22Rv1 (cell line): ENCODE results near the gene AMOTL2.

Experiments
- H3K27ac ChIP-seq: fragments of 450-650 bp; 2 replicates; pipeline ENCODE4 v1.5.1; 2017
- ZFX ChIP-seq: fragments of 450-650 bp; IDR thresholded peaks from 2 replicates; pipeline ENCODE4 v1.6.1; 2017; ENCODE audit warnings: antibody characterized with exemption, borderline replicate concordance
- TF ChIP-seq, protein P1 (sequence below): fragments of 450-650 bp; IDR thresholded peaks from 2 replicates; pipeline ENCODE4 v1.5.1; 2017; ENCODE audit warnings: mild to moderate bottlenecking

Gene AMOTL2

DNA sequence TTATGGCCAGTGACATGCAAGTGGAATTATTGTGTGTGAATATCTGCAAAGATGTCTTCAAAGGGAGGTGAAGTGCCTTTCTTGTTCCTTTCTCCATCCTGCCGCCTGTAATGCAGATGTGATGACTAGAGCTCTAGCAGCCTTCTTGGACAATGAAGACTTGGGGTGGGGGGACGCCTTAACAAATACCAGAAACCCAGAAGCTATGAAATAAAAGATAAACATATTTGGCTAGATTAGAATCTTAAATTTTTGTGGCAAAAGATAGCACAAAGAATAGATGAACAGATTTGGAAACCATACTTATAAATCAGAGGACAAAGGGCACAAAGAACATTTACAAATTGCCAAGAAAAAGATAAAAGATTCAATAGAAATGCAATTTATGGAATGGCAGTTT, 56.1 kb downstream of the AMOTL2 start:
- TF ChIP-seq, protein P1, sequence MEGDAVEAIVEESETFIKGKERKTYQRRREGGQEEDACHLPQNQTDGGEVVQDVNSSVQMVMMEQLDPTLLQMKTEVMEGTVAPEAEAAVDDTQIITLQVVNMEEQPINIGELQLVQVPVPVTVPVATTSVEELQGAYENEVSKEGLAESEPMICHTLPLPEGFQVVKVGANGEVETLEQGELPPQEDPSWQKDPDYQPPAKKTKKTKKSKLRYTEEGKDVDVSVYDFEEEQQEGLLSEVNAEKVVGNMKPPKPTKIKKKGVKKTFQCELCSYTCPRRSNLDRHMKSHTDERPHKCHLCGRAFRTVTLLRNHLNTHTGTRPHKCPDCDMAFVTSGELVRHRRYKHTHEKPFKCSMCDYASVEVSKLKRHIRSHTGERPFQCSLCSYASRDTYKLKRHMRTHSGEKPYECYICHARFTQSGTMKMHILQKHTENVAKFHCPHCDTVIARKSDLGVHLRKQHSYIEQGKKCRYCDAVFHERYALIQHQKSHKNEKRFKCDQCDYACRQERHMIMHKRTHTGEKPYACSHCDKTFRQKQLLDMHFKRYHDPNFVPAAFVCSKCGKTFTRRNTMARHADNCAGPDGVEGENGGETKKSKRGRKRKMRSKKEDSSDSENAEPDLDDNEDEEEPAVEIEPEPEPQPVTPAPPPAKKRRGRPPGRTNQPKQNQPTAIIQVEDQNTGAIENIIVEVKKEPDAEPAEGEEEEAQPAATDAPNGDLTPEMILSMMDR: no peak
- no peak for TF ChIP-seq ZFX
- no peak overlapping the region for H3K27ac ChIP-seq

DNA sequence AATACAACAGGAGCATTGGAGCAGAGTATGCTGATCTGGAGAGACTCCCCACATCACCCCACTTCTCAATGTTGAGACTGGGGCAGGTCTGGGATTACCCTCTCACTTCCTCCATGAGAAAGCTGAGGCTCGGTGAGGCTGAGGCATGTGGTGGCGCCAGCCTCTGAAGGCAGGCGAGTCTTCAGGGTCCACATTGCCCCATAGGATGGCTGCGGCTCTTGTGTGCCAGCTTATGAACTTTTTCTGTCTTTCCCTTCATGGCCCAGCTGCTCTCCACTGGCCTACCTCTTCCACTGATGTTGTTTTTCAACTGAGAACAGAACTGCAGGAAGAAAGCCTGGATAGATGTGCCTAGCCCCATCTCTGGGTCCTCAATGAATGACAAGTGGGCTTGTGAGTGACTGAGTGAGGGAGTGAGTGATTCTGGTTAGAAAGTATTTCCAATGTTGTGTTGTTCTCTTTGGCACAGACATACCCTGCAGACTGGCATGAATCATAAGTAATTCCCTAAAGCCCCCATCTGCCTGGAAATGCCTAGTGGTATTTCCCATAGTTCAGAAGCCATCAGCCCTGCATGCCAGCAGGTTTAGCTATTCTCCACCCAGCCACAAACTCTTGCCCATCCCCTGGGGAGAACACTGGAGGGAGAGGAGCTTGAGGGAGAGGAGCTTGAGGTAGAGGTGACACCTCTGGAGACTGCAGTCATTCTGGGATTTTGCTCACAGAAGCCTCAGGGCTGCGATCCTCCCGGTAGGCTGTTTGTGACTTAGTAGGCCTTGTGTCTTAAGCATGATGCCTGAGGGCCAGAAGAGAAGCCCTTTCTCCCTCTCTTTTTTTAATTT, 56.9 kb downstream of the AMOTL2 start:
- TF ChIP-seq, protein P1: no peak
- no peak for TF ChIP-seq ZFX
- no peak overlapping the region for H3K27ac ChIP-seq

DNA sequence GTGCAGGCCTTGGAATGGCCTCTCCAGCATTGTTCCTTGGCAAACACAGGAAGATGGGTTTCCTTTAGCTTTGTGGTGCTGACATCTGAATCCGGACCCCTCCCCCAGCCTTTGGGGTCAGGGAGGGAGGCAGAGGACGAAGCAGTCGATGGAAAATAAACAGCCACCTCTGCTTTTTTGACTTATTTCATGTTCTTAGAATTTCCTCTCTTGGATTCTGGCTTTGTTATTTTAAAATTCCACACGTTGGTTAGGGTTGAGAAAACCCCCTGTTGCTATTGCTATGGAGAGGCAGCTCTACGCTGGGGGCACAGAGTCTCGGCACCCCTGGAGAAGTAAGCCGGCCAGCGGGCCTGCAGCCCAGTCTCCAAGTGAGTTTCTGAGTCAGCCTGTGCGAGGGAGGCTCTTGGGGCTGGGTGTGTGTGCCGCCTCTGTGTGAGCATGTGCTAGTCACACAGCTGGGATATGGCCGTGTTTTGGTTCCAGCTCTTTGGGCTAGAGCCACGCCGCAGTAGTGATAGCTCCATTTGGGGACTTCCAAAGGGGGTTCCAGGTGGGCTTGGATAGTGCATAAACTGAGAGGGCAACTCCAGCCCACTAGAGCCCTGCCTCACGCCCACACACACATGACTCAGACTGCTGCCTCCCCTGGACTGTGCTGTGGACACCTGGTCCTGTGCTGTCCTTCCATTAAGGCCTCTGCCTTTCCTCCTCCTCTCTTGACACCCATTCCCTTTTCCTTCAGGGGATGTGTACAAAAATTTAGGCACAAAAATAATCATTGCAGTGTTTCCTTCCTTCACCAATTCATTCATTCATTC, 58.8 kb downstream of the AMOTL2 start:
- no peak for TF ChIP-seq ZFX
- TF ChIP-seq, protein P1: no peak
- no peak overlapping the region for H3K27ac ChIP-seq

DNA sequence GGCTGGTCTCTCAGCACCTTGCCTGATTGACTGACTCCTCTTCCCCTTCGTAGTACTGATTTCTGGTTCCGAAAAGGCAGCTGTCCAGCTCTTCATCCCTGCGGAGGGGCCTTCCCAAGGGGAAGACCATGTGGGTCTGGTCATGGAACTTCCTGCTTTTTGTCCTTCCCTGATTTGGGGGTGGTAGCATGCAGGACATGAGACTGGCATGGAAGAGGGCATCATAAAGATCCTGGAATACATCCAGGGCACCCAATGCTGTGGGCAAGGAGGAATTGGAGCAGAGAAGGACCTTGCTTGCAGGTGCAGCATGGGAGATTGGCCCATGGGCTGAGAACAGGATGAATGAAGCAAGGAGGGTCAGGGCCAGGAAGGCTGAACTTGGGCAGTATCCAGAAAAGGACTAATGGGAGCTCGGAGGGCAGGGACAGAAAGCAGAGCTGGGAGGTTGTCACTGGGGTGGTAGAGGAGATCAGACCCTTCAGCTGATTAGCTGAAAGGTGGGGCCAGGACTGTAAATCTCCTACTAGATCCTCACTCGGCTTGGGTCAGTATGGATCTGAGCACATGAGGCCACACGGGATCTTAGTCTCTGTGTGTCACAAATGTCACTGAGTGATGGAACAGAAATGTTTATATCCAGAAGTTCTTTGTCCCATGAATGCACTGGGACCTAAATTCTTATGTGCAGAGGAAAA, 59.5 kb downstream of the AMOTL2 start:
- no peak overlapping the region for H3K27ac ChIP-seq

DNA sequence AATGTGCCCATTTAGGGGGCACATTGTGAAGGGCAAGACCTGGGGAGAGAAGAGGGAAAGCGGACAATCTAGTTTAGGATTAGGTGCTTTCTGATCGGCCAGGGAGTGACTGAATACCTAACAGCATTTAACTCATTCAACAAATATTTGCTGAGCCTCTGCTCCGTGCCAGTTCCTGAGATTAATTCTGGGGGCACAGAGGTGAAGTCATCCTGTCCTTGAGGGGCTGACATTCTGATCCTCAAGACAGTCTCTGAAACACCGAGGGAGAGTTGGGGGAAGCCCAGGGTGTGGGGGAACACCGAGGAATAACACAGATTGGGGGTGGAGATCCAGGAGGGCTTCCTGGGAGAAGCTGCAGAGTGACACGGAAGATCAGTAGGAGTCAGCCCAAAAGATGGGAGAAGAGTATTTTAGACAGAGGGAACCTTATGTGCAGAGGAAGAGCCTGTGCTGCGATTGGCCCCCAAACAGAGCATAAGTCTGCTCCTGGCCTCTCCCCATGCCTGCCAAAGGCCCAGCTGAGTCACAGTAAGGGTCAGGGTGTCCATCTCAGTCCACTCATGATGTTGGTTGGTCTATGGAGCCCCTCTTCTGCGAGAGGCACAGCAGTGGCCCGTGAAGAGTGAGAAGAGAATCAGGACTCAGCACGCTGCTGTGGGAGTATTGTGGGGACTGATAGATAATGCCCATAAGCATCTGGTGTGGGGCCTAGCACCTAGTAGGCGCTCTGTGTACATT, 60.2 kb downstream of the AMOTL2 start:
- TF ChIP-seq ZFX: no peak
- TF ChIP-seq, protein P1: no peak
- no peak overlapping the region for H3K27ac ChIP-seq

More for the DNA sequence above, 59.5 kb downstream of the AMOTL2 start:
- TF ChIP-seq, protein P1: no peak
- no peak for TF ChIP-seq ZFX

DNA sequence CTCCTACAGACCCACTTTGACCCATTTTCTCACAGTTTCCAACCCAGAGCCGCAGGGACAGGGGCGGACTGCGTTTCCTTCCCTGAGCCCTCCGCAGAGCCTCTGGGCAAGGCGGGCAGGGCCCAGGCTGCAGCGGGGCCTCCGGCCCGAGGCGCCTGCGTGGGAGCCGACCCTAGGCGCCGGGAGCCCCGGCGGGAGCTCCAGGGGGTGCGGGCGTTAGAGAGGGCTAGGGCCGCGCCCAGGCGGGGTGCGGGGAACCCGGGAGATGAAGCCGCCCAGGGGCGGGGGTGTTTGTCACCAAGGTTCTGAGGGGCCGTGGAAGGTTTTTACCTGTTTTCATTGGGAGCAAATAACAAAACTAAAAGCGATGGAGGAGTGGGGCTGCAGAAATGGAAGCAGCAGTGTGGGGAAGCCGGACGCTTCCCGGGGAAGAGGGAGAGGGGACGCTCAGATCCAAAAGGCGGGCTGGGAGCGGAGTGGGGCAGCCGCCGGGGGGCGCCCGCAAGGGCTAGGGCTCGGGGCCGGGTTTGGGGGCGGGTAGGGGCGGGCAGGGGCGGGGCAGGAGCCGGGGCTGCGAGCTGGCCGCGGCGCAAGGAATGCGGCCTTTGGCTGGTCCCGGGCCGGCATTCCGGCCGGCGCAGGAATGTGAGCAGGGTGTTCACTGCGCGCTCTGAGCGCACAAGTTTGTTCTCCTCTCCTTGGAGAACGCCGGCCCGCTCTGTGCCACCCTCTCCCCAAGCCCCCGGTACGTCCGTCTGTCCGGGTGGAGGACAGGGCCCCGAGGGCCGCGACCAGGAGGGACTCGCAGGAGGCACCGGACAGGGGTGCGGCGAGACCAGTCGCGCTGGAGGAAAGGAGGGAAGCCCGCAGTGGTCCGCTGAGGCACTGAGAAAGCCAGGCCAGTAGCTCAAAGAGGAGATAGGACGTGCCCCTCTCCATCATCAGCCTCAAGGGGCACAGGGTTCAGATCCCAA, 61.1 kb downstream of the AMOTL2 start:
- no peak for TF ChIP-seq ZFX
- TF ChIP-seq, protein P1: peak; percentile 57
- no peak overlapping the region for H3K27ac ChIP-seq
